Activated naive CD4-positive, alpha-beta T cell treated with anti-CD3 and anti-CD28 coated beads, Interleukin-2, amount 10 ng/mL, durations not matched to agents 7 days and 5 days (primary cell): ENCODE results near the gene ZAP70.

Experiments
- CTCF ChIA-PET: fragments of 350-600 bp; sonication (Branson Sonifier 250); formaldehyde crosslinking; loops from one replicate; lab custom pipeline; 2021; ENCODE audit warnings: antibody characterized with exemption; lab: Charles Lee
- DNase-seq: peaks from one replicate; pipeline ENCODE4 v3.0.0-alpha.2; 2020
- H3K27ac Mint-ChIP-seq: one replicate; pipeline ENCODE4 v1.8.0; 2021; ENCODE audit warnings: mild to moderate bottlenecking, moderate library complexity, mixed read lengths
- H3K27me3 Mint-ChIP-seq: one replicate; pipeline ENCODE4 v1.8.0; 2021; ENCODE audit warnings: mild to moderate bottlenecking, mixed read lengths
- H3K36me3 Mint-ChIP-seq: one replicate; pipeline ENCODE4 v1.8.0; 2021; ENCODE audit warnings: mixed read lengths
- H3K4me1 Mint-ChIP-seq: one replicate; pipeline ENCODE4 v1.8.0; 2021; ENCODE audit warnings: mixed read lengths
- H3K4me3 Mint-ChIP-seq: one replicate; pipeline ENCODE4 v1.8.0; 2021; ENCODE audit warnings: mild to moderate bottlenecking, moderate library complexity, mixed read lengths
- H3K9me3 Mint-ChIP-seq: one replicate; pipeline ENCODE4 v1.8.0; 2021; ENCODE audit warnings: mixed read lengths

The ZAP70 gene

DNA sequence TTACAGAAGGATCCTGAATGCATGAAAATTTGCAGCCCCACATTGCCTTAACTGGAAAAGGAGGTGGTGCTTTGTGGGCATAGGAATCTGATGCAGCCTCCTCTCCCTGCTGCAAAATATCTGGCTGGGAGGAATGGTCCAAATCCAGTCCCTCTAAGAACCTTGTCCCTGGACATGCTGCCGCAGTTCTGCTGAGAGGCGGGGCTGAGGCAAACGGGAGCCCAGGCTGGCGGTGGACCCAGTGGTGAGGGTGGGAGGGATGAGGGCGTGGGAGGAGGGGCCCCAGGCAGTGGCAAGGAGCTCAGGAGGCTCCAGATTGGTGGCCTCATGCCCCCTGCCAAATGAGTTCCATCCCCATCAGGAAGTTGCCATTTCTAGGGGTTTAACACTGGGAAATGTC is 36.2 kb downstream of the ZAP70 start:
- Mint-ChIP-seq H3K27me3 (no peaks in the 10 kb centered on the region), H3K27ac (no peak overlapping the region), H3K4me3 (no peak overlapping the region), H3K36me3 (peaks cover 5% of the 10 kb centered on the region), H3K4me1 (peaks cover 28% of the 10 kb centered on the region), H3K9me3 (no peaks in the 10 kb centered on the region)
- no peak for DNase-seq
- CTCF ChIA-PET = interaction anchor here (0.6 to 2.4 kb wide), 4 partner anchors 18 to 523 kb away, joined by 3 to 15 read pairs (median 4); no protein-coding TSS in a partner anchor

GRCh38 chr2:97750017-97750416 is 36.6 kb downstream of the ZAP70 start:
- peaks cover 3% of the 10 kb centered on the region for H3K36me3 Mint-ChIP-seq

DNA sequence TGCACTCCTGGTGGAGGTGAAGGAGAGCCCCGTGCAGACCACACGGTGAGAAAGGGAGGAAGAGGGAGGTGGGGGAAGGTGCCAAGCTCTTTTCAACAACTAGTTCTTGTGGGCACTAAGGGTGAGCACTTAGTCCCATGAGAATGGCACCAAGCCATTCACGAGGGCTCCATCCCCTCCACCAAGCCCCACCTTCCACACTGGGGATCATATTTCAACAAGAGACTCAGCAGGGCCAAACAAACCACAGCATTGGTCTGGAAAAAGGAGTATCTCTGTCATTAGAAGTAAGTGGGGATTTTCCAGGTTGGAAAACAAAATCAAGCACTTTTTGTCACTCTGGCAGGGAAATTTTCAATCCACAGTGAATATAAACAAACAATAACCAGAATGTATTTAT is 38.4 kb downstream of the ZAP70 start:
- H3K4me3 Mint-ChIP-seq = no peak overlapping the region
- H3K9me3 Mint-ChIP-seq = no peaks in the 10 kb centered on the region
- H3K4me1 Mint-ChIP-seq = peaks cover 11% of the 10 kb centered on the region
- H3K27me3 Mint-ChIP-seq = no peaks in the 10 kb centered on the region
- no peak for DNase-seq
- H3K36me3 Mint-ChIP-seq = peaks cover 5% of the 10 kb centered on the region
- H3K27ac Mint-ChIP-seq = no peak overlapping the region
- CTCF ChIA-PET = interaction anchor here (1.0 to 2.4 kb wide), 4 partner anchors 11 to 52 kb away, joined by 4 to 15 read pairs (median 8); no protein-coding TSS in a partner anchor

More at GRCh38 chr2:97750017-97750416, 36.6 kb downstream of the ZAP70 start:
- H3K27ac Mint-ChIP-seq = peak overlapping the region; percentile 15
- H3K4me1 Mint-ChIP-seq = peaks cover 26% of the 10 kb centered on the region
- H3K27me3 Mint-ChIP-seq = no peaks in the 10 kb centered on the region
- no peak for DNase-seq
- no peak overlapping the region for H3K4me3 Mint-ChIP-seq
- no peaks in the 10 kb centered on the region for H3K9me3 Mint-ChIP-seq
- CTCF ChIA-PET = interaction anchor here (0.6 to 2.4 kb wide), 4 partner anchors 10 to 523 kb away, joined by 3 to 15 read pairs (median 7); no protein-coding TSS in a partner anchor

GRCh38 chr2:97752342-97753334 is 39.3 kb downstream of the ZAP70 start:
- H3K27ac Mint-ChIP-seq = no peak overlapping the region
- CTCF ChIA-PET = interaction anchor here (0.7 to 2.3 kb wide), 5 partner anchors 12 to 53 kb away, joined by 3 to 10 read pairs (median 6); no protein-coding TSS in a partner anchor

GRCh38 chr2:97754690-97755346 is 41.4 kb downstream of the ZAP70 start:
- Mint-ChIP-seq H3K36me3 (peaks cover 10% of the 10 kb centered on the region), H3K4me1 (peaks cover 10% of the 10 kb centered on the region), H3K9me3 (no peaks in the 10 kb centered on the region), H3K27ac (no peak overlapping the region), H3K27me3 (no peaks in the 10 kb centered on the region), H3K4me3 (no peak overlapping the region)
- no peak for DNase-seq
- CTCF ChIA-PET = interaction anchor here (0.6 to 0.7 kb wide), 2 partner anchors 14 to 43 kb away, joined by 3 read pairs; no protein-coding TSS in a partner anchor

More at GRCh38 chr2:97752342-97753334, 39.3 kb downstream of the ZAP70 start:
- Mint-ChIP-seq H3K27me3 (no peaks in the 10 kb centered on the region), H3K36me3 (peaks cover 10% of the 10 kb centered on the region), H3K4me3 (no peak overlapping the region), H3K9me3 (no peaks in the 10 kb centered on the region), H3K4me1 (peaks cover 5% of the 10 kb centered on the region)
- no peak for DNase-seq

GRCh38 chr2:97755491-97755890 is 42.1 kb downstream of the ZAP70 start:
- Mint-ChIP-seq H3K27ac (no peak overlapping the region), H3K36me3 (peaks cover 16% of the 10 kb centered on the region), H3K27me3 (no peaks in the 10 kb centered on the region), H3K4me1 (peaks cover 17% of the 10 kb centered on the region), H3K9me3 (no peaks in the 10 kb centered on the region), H3K4me3 (no peak overlapping the region)
- no peak for DNase-seq
- CTCF ChIA-PET = interaction anchor here (0.6 to 0.7 kb wide), 2 partner anchors 14 to 43 kb away, joined by 3 read pairs; no protein-coding TSS in a partner anchor

DNA sequence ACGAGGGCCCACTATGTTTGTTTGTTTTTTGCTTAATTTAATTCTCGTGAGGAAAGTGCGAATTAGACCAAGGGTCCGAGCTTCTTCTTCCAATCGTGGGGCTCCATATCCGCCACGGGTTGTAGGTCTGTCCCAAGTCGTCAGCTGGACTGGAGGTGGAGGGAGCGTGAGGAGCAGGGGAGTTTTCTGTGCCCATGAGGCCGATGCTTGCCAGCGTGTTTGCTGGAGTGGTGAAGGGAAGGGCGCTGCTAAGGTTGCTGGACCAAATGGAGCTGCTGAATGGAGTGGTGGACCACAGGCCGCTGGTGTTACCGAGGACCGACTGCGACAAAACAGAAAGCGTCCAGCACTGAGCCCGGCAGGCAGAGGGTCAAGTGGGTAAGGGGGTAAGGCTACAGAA is 43.7 kb downstream of the ZAP70 start:
- Mint-ChIP-seq H3K4me1 (peaks cover 32% of the 10 kb centered on the region), H3K27ac (no peak overlapping the region)
- CTCF ChIA-PET = interaction anchor here (0.9 to 1.3 kb wide), 2 partner anchors 11 to 17 kb away, joined by 3 read pairs; no protein-coding TSS in a partner anchor

GRCh38 chr2:97758131-97758705 is 44.8 kb downstream of the ZAP70 start:
- Mint-ChIP-seq H3K9me3 (no peaks in the 10 kb centered on the region), H3K27ac (no peak overlapping the region)

More for the DNA sequence above, 43.7 kb downstream of the ZAP70 start:
- no peaks in the 10 kb centered on the region for H3K27me3 Mint-ChIP-seq
- H3K36me3 Mint-ChIP-seq = peaks cover 27% of the 10 kb centered on the region
- DNase-seq = no peak
- no peaks in the 10 kb centered on the region for H3K9me3 Mint-ChIP-seq
- no peak overlapping the region for H3K4me3 Mint-ChIP-seq

DNA sequence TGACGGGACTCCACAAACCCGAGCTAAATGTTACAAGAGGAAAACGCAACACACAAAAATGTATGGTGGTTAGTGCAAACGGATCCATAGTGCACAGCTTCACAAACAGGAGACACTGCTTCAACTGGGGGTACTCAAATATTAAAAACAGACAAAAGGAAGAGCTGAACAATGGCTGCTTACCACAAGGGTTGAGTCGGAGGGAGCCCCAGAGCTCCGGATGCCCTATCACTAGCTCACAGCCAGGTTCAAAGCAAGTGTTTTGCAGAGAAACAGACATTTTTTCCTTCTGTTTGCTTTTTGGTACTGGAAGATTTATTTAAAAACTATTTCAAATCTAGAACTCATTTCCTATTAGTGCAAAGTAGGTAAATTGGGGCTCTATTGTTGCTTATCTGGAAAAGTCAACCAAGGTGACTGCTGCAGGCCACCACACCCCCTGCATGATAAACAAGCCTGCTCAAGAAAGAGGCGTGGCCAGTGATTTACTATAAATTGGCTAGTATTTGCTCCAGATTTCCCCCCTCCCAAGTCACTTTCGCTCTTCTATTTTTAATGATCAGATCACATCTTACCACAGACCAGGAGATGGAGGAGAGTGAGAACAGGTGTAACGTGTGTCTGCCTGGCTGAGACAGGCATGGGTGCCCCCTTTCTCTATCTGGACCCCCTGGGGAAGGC is 46.5 kb downstream of the ZAP70 start:
- no peak for DNase-seq
- H3K36me3 Mint-ChIP-seq = peaks cover 28% of the 10 kb centered on the region
- no peaks in the 10 kb centered on the region for H3K9me3 Mint-ChIP-seq
- H3K4me3 Mint-ChIP-seq = no peak overlapping the region
- CTCF ChIA-PET = interaction anchor here (0.9 to 2.0 kb wide), 3 partner anchors 11 to 625 kb away, joined by 3 to 4 read pairs (median 3); no protein-coding TSS in a partner anchor
- H3K4me1 Mint-ChIP-seq = peaks cover 35% of the 10 kb centered on the region
- peak overlapping the region; percentile 87 for H3K27ac Mint-ChIP-seq
- H3K27me3 Mint-ChIP-seq = no peaks in the 10 kb centered on the region

More at GRCh38 chr2:97758131-97758705, 44.8 kb downstream of the ZAP70 start:
- DNase-seq = no peak
- no peaks in the 10 kb centered on the region for H3K27me3 Mint-ChIP-seq
- peaks cover 35% of the 10 kb centered on the region for H3K4me1 Mint-ChIP-seq
- H3K36me3 Mint-ChIP-seq = peaks cover 28% of the 10 kb centered on the region
- H3K4me3 Mint-ChIP-seq = no peak overlapping the region
- CTCF ChIA-PET = interaction anchor here (2.0 kb wide), 1 partner anchor 10 kb away, joined by 4 read pairs; no protein-coding TSS in a partner anchor

GRCh38 chr2:97760480-97761049 is 47.2 kb downstream of the ZAP70 start:
- Mint-ChIP-seq H3K4me1 (peaks cover 35% of the 10 kb centered on the region), H3K27ac (peak overlapping the region; percentile 87), H3K36me3 (peaks cover 34% of the 10 kb centered on the region), H3K27me3 (no peaks in the 10 kb centered on the region), H3K9me3 (no peaks in the 10 kb centered on the region), H3K4me3 (peak overlapping the region; percentile 44)
- CTCF ChIA-PET = no interaction called here
- DNase-seq = no peak

DNA sequence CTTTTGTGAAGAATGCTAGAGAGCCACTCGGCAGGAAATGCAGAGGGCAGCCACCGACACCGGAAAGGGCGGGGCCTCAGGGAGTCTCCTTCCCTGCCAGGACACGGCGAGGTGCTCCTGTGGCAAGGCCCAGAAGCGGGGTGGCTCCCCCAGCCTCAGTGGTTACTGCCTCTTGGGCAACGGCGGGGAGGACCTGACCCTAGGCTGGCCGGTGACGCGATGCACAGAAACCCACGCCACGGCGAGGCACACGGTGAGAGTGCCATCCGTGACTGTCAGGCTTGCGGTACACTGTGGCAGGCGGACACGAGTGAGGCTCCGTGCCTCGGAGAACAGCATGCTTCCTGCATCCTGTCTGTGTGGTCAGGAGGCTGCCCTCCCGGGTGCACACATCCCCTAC is 47.8 kb downstream of the ZAP70 start:
- Mint-ChIP-seq H3K36me3 (peaks cover 37% of the 10 kb centered on the region), H3K27ac (peak overlapping the region; percentile 87), H3K4me3 (peak overlapping the region; percentile 44), H3K27me3 (no peaks in the 10 kb centered on the region), H3K9me3 (no peaks in the 10 kb centered on the region), H3K4me1 (peaks cover 35% of the 10 kb centered on the region)
- CTCF ChIA-PET = interaction anchor here (2.1 kb wide), 1 partner anchor 13 kb away, joined by 6 read pairs; no protein-coding TSS in a partner anchor
- peak; percentile 70 for DNase-seq

DNA sequence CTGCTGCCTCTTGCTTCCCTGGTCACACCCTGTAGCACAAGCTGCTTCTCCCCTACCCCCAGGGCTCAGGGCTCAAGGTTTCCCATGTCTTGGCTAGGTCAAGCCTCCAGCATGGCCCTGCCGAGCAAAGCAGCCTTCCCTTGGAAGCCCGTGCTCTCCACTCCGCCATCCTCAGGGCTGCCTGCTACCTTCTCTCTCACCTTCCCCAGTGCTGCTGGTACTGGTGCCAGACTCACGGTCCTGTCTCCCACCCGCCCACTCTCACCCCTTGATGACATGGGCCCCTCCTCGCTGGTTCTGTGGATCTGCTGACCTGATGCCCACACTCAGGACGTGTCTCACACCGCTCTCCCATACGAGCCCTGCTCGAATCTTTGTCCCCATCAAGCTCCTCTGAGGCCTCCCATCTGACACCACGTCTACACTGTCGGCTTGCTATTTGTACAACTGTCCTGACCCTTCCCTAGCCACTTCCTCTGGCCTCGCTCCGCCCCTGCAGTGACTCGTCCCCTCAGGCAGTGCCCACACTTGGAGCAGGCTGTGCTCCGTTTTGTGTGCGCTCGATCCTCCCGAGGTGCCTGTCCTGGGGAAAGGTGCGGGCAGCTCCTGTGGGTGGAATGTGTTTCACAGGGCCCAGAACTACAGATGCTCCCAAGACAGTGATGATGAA is 49.9 kb downstream of the ZAP70 start:
- Mint-ChIP-seq H3K4me3 (no peak overlapping the region), H3K4me1 (peaks cover 35% of the 10 kb centered on the region), H3K27ac (no peak overlapping the region), H3K9me3 (no peaks in the 10 kb centered on the region), H3K36me3 (peaks cover 32% of the 10 kb centered on the region), H3K27me3 (no peaks in the 10 kb centered on the region)
- CTCF ChIA-PET = interaction anchor here (0.7 to 2.1 kb wide), 7 partner anchors 11 to 662 kb away, joined by 3 to 6 read pairs (median 4); no protein-coding TSS in a partner anchor
- DNase-seq = no peak
